Panc1 (cell line): ENCODE measurements around the gene ZNF584. TPM values are rescaled to one million over a fixed set of nuclear protein-coding genes. Genes with fewer than 3 reads are reported as not detected.
"Not testable (repeated sequence)": the region's sequence is repeated elsewhere in the genome, so short reads cannot be mapped to it uniquely, and the experiment has no call there.

Experiments used
- ATAC-seq: fragments of 200-7000 bp; cut with Tn5 transposase; 2 replicates; pipeline ENCODE4 v1.9.1; 2020; ENCODE audit warnings: mild to moderate bottlenecking, moderate library complexity
- BruUV-seq: library from RNA; stranded (reverse); fragments of 400-500 nt; replicated peaks from 2 replicates; lab custom pipeline; 2021; lab: Mats Ljungman, UMichigan
- CTCF ChIA-PET: fragments of 300-600 bp; sonication (Branson Sonifier 250); formaldehyde crosslinking; loops from one replicate; lab custom pipeline; 2022; ENCODE audit warnings: antibody characterized with exemption; lab: Charles Lee
- POLR2A ChIA-PET: fragments of 300-600 bp; sonication (Branson Sonifier 250); formaldehyde crosslinking; loops from one replicate; lab custom pipeline; 2022; ENCODE audit warnings: antibody characterized with exemption; lab: Charles Lee
- DNase-seq: peaks from one replicate; pipeline ENCODE4 v3.0.0-alpha.2; 2010; ENCODE audit warnings: low read depth, low spot score
- H3K27ac ChIP-seq: 2 replicates; pipeline ENCODE4 v1.5.1; 2011; ENCODE audit warnings: mild to moderate bottlenecking, low read length, inconsistent platforms
- H3K27me3 ChIP-seq: fragments of 200-500 bp; sonication (Bioruptor generic); 2 replicates; pipeline ENCODE4 v1.6.0; 2014; ENCODE audit warnings: low read length, inconsistent platforms; ENCODE audit not compliant: control insufficient read depth, insufficient read depth
- H3K36me3 ChIP-seq: fragments of 200-500 bp; sonication (Bioruptor generic); 2 replicates; pipeline ENCODE4 v1.5.1; 2014; ENCODE audit warnings: inconsistent platforms, mild to moderate bottlenecking, low read length, moderate library complexity; ENCODE audit not compliant: control insufficient read depth, insufficient read depth
- H3K4me1 ChIP-seq: 2 replicates; pipeline ENCODE4 v1.5.1; 2011; ENCODE audit warnings: inconsistent platforms, mild to moderate bottlenecking, low read length, moderate library complexity; ENCODE audit not compliant: control insufficient read depth, insufficient read depth
- H3K4me3 ChIP-seq, 2 experiments: 2 replicates each; pipeline ENCODE4 v1.5.1; 2011 to 2012; ENCODE audit warnings: low read depth in 2 of 2, low read length in 2 of 2, mild to moderate bottlenecking in 2 of 2, inconsistent platforms in 1 of 2, moderate library complexity in 1 of 2
- H3K9me3 ChIP-seq: fragments of 200-500 bp; sonication (Bioruptor generic); 2 replicates; pipeline ENCODE4 v1.5.1; 2014; ENCODE audit warnings: low read depth, mild to moderate bottlenecking, inconsistent platforms, low read length, moderate library complexity; ENCODE audit not compliant: control insufficient read depth, insufficient read depth
- POLR2AphosphoS5 ChIP-seq: IDR thresholded peaks from 2 replicates; pipeline ENCODE4 v1.6.1; 2012; ENCODE audit warnings: mild to moderate bottlenecking, low read depth, low read length, moderate library complexity
- SIN3A ChIP-seq: IDR thresholded peaks from 2 replicates; pipeline ENCODE4 v1.6.1; 2012; ENCODE audit warnings: low read depth, mild to moderate bottlenecking, low read length, moderate library complexity, borderline replicate concordance; ENCODE audit not compliant: insufficient read depth
- TCF7L2 ChIP-seq: IDR thresholded peaks from 2 replicates; pipeline ENCODE4 v1.6.1; 2011; ENCODE audit warnings: mild to moderate bottlenecking, low read depth, low read length, inconsistent platforms
- in situ Hi-C: cut with HindIII; loops from 2 replicates; pipeline ENCODE4 v1.10.0; 2016; ENCODE audit warnings: low sequenced_read_pairs, low pct_unique_long_range_greater_than_20kb
- intact Hi-C: fragments of 100-400 bp; cut with micrococcal nuclease; formaldehyde crosslinking; loops from one replicate; pipeline ENCODE4 v1.10.0; 2022; ENCODE audit not compliant: unreplicated experiment
- total RNA-seq: library from RNA; stranded (reverse); gene quantifications from one replicate; pipeline ENCODE4 v1.2.1, GENCODE V29; 2021; ENCODE audit not compliant: unreplicated experiment
- TF ChIP-seq, protein P1 (sequence below): fragments of 450-650 bp; IDR thresholded peaks from 2 replicates; pipeline ENCODE4 v1.5.1; 2017; ENCODE audit warnings: mild to moderate bottlenecking
- TF ChIP-seq, protein P2 (sequence below), 2 experiments: IDR thresholded peaks; 2 replicates each; pipeline ENCODE4 v1.6.1; 2011 to 2012; ENCODE audit warnings: low read depth in 2 of 2, control low read depth in 1 of 2, low read length in 1 of 2, mild to moderate bottlenecking in 1 of 2, moderate library complexity in 1 of 2; ENCODE audit not compliant: insufficient read depth in 1 of 2

Gene ZNF584
- total RNA-seq, 1 experiment from 2014 or later: 29.0 TPM

DNA sequence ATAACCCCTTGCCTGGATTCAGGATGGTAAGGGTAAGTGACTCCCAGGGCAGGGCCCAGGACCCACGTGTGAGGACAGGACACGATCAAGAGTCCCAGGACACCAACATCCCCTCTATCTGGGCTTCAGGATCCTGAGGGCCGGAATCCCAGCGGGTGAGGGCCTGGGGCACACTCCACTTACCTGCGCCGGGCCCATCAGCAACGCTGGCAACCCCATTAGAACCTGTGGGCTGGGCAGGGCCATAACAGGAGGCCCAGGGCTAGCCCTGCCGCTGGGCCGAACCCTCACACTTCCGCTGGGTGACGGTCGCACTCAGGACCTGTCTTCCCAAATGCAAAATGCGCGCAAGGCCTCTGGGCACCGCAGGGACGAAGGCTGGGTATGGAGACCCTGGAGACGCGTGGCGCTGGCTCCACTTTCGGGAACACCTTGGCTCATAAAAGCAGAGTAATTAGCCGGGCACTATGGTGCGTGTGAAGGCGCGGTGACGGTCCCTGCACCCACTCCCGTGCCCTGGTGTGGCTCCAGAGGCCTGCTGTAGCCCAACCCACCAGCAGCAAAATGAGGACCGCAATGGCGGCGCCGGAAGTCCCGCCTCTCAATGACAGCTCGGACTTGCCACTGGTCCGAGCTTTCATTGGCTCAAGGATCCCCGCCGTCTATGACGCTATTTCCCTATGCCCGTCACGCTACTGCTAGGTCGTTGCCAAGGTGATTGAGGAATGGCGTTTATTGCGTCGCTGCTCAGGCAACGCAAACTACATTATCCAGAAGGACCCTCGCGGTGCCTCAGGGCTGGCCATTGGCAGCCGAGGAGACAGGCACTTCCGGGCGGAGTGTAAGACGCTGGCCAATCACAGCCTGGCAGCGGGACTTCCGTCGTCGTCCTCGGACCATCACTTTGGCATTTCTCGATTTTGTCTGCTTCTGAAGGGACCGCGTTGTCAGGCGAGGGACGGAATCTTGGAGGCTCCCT, 31.4 kb downstream of the ZNF584 start, which contains the start of gene ZNF132:
TSS of gene ZNF132 (minus strand) at position 578 of the 979 bp plus-strand sequence. CDS start at position 246, 332 bp downstream.
- no peaks in the 10 kb centered on the region for H3K4me1 ChIP-seq
- intact Hi-C loops: no loop called here
- in situ Hi-C loops: no loop called here
- H3K9me3 ChIP-seq: peaks cover 7% of the 10 kb centered on the region
- ATAC-seq (no peak), DNase-seq (no peak)
- H3K36me3 ChIP-seq: no peaks in the 10 kb centered on the region
- CTCF ChIA-PET: interaction anchor here (0.6 kb wide), 1 partner anchor 22 kb away, joined by 3 read pairs; no protein-coding TSS in a partner anchor
- POLR2A ChIA-PET: no interaction called here
- H3K4me3 ChIP-seq: peak within 1 kb of the TSS in 1 of 2 experiments; percentile 29; a peak in 1 of 4 replicates
- H3K27me3 ChIP-seq: no peaks in the 10 kb centered on the region
- TF ChIP-seq, protein P1, sequence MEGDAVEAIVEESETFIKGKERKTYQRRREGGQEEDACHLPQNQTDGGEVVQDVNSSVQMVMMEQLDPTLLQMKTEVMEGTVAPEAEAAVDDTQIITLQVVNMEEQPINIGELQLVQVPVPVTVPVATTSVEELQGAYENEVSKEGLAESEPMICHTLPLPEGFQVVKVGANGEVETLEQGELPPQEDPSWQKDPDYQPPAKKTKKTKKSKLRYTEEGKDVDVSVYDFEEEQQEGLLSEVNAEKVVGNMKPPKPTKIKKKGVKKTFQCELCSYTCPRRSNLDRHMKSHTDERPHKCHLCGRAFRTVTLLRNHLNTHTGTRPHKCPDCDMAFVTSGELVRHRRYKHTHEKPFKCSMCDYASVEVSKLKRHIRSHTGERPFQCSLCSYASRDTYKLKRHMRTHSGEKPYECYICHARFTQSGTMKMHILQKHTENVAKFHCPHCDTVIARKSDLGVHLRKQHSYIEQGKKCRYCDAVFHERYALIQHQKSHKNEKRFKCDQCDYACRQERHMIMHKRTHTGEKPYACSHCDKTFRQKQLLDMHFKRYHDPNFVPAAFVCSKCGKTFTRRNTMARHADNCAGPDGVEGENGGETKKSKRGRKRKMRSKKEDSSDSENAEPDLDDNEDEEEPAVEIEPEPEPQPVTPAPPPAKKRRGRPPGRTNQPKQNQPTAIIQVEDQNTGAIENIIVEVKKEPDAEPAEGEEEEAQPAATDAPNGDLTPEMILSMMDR: no peak
- TF ChIP-seq, protein P2, sequence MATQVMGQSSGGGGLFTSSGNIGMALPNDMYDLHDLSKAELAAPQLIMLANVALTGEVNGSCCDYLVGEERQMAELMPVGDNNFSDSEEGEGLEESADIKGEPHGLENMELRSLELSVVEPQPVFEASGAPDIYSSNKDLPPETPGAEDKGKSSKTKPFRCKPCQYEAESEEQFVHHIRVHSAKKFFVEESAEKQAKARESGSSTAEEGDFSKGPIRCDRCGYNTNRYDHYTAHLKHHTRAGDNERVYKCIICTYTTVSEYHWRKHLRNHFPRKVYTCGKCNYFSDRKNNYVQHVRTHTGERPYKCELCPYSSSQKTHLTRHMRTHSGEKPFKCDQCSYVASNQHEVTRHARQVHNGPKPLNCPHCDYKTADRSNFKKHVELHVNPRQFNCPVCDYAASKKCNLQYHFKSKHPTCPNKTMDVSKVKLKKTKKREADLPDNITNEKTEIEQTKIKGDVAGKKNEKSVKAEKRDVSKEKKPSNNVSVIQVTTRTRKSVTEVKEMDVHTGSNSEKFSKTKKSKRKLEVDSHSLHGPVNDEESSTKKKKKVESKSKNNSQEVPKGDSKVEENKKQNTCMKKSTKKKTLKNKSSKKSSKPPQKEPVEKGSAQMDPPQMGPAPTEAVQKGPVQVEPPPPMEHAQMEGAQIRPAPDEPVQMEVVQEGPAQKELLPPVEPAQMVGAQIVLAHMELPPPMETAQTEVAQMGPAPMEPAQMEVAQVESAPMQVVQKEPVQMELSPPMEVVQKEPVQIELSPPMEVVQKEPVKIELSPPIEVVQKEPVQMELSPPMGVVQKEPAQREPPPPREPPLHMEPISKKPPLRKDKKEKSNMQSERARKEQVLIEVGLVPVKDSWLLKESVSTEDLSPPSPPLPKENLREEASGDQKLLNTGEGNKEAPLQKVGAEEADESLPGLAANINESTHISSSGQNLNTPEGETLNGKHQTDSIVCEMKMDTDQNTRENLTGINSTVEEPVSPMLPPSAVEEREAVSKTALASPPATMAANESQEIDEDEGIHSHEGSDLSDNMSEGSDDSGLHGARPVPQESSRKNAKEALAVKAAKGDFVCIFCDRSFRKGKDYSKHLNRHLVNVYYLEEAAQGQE (IDR thresholded peaks at IDR 0.05; ENCODE audit: insufficient read depth in 1 of 2, low read depth in 2 of 2, low read length in 1 of 2): no peak
- no TSS peak for BruUV-seq
- H3K27ac ChIP-seq: no peak within 1 kb of the TSS

DNA sequence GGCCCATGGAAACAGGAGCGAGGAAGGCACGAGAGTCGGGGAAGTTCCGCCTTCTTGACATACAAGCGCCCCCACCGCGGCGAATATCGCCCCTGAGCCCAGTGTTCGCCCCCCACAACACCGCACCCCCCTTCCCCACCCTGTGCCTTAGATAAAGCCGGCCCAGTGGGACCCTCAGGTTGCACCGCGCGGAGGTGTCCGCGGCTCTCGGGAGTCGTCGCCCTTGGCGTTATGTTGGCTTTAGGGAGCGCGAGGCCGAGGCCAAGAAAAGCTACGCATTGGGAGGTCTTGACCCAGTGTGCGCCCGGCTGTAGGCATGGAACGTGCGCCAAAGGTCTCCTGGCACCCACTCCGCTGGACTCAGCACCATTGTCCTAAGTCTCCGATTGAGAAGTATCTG, 32.1 kb downstream of the ZNF584 start:
- ATAC-seq (no peak), DNase-seq (no peak)
- in situ Hi-C loops: no loop called here
- intact Hi-C loops: no loop called here
- ChIA-PET CTCF (interaction anchor here (0.6 kb wide), 1 partner anchor 22 kb away, joined by 3 read pairs; no protein-coding TSS in a partner anchor), POLR2A (no interaction called here)
- BruUV-seq: no TSS peak
- Histone ChIP-seq H3K27ac (no peak overlapping the region), H3K4me3 (peak overlapping the region in 1 of 2 experiments; percentile 15; a peak in 1 of 4 replicates), H3K36me3 (no peaks in the 10 kb centered on the region), H3K4me1 (no peaks in the 10 kb centered on the region), H3K27me3 (no peaks in the 10 kb centered on the region), H3K9me3 (peaks cover under 1% of the 10 kb centered on the region; the same call in 1 of the 2 replicates)
- TF ChIP-seq, protein P2 (IDR thresholded peaks at IDR 0.05; ENCODE audit: insufficient read depth in 1 of 2, low read depth in 2 of 2, low read length in 1 of 2): no peak
- TF ChIP-seq TCF7L2: no peak
- TF ChIP-seq SIN3A: no peak
- TF ChIP-seq, protein P1: no peak
- no peak for TF ChIP-seq POLR2AphosphoS5

DNA sequence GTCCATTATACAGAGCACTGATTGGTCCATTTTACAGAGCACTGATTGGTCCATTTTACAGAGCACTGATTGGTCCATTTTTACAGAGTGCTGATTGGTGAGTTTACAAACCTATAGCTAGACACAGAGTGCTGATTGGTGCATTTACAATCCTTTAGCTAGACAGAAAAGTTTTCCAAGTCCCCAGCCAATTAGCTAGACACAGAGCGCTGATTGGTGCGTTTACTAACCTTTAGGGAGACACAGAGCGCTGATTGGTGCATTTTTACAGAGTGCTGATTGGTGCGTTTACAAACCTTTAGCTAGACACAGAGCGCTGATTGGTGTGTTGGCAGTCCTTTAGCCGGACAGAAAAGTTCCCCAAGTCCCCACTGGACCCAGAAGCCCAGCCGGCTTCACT, 34.5 kb downstream of the ZNF584 start:
- in situ Hi-C loops, H3K27ac ChIP-seq, H3K36me3 ChIP-seq, H3K4me1 ChIP-seq, ATAC-seq, H3K9me3 ChIP-seq, CTCF ChIA-PET, POLR2A ChIA-PET, DNase-seq, H3K27me3 ChIP-seq, H3K4me3 ChIP-seq, intact Hi-C loops, BruUV-seq: not testable (repeated sequence)
